ENCODE results near the gene CENPP. TPM values are rescaled to one million over a fixed set of nuclear protein-coding genes. Genes with fewer than 3 reads are reported as not detected.

The CENPP gene
- 5.6 to 8.5 TPM (median 7.2 TPM) in 5 replicates for total RNA-seq (2022; extraction: Qiagen RNA extraction; ENCODE audit: low read depth)

GRCh38 chr9:92325269-92325990 is at the start of gene CENPP, which contains the start of gene NOL8:
Gene CENPP (plus strand): TSS chr9:92325953.
Gene NOL8 (minus strand): TSS chr9:92325350. CDS start chr9:92324161, 1,189 bp downstream.

GRCh38 chr9:92293452-92294296 is 32.1 kb upstream of the CENPP start, which contains the start of gene IARS1:
Gene IARS1 (minus strand): TSS chr9:92293697. CDS start chr9:92289419, 4,278 bp downstream.

GRCh38 chr9:92404042-92404836 is 78.5 kb downstream of the CENPP start, which contains the start of gene OGN:
Gene OGN (minus strand): TSS chr9:92404578. CDS start chr9:92403407, 1,171 bp downstream.

GRCh38 chr9:92424340-92424739 is 98.6 kb downstream of the CENPP start, which contains the start of gene OMD:
Gene OMD (minus strand): TSS chr9:92424471. CDS start chr9:92417558, 6,913 bp downstream.

GRCh38 chr9:92482329-92482728 is 156.6 kb downstream of the CENPP start, which contains the start of gene ASPN:
Gene ASPN (minus strand): TSS chr9:92482506.

GRCh38 chr9:92535940-92536850 is 210.4 kb downstream of the CENPP start, which contains the start of gene ECM2:
Gene ECM2 (minus strand): TSS chr9:92535990. CDS start chr9:92522866, 13,124 bp downstream.

Other genes with a start within 250 kb of the CENPP start
- gene SPTLC1, start 210.5 kb upstream of the CENPP start, total RNA-seq (2022; extraction: Qiagen RNA extraction; ENCODE audit: low read depth): 55.3 to 76.3 TPM (median 64.7 TPM) in 5 replicates
- gene IARS1, start 32.3 kb upstream of the CENPP start, total RNA-seq (2022; extraction: Qiagen RNA extraction; ENCODE audit: low read depth): 96.4 to 110 TPM (median 105 TPM) in 5 replicates
- 29.5 to 31.0 TPM (median 30.0 TPM) in 5 replicates for gene NOL8, start 603 bp upstream of the CENPP start, total RNA-seq (2022; extraction: Qiagen RNA extraction; ENCODE audit: low read depth)
- not detected in 5 replicates for gene OGN, start 78.6 kb downstream of the CENPP start, total RNA-seq (2022; extraction: Qiagen RNA extraction; ENCODE audit: low read depth)
- gene OMD, start 98.5 kb downstream of the CENPP start, total RNA-seq (2022; extraction: Qiagen RNA extraction; ENCODE audit: low read depth): not detected in 5 replicates
- not detected in 5 replicates for gene ASPN, start 156.6 kb downstream of the CENPP start, total RNA-seq (2022; extraction: Qiagen RNA extraction; ENCODE audit: low read depth)
- gene ECM2, start 210.0 kb downstream of the CENPP start, total RNA-seq (2022; extraction: Qiagen RNA extraction; ENCODE audit: low read depth): 0.06 to 0.18 TPM (median 0.10 TPM) in 5 replicates

All from A549 treated with GW870086 at 1 μM for 4 hours (cell line).